Activated CD8-positive, alpha-beta memory T cell treated with anti-CD3 and anti-CD28 coated beads, Interleukin-2, amount 10 ng/mL, durations not matched to agents 7 days and 5 days (primary cell): ENCODE results near the gene TENT4B. TPM values are rescaled to one million over a fixed set of nuclear protein-coding genes. Genes with fewer than 3 reads are reported as not detected.

Source experiments
- ATAC-seq: fragments of 150-1000 bp; cut with Tn5 transposase; one replicate; pipeline ENCODE4 v1.10.0; 2021; ENCODE audit warnings: moderate library complexity
- CTCF ChIA-PET: fragments of 350-600 bp; sonication (Branson Sonifier 250); formaldehyde crosslinking; loops from one replicate; lab custom pipeline; 2021; ENCODE audit warnings: antibody characterized with exemption; lab: Charles Lee
- DNase-seq: peaks from one replicate; pipeline ENCODE4 v3.0.0-alpha.2; 2020
- H3K27ac Mint-ChIP-seq: one replicate; pipeline ENCODE4 v1.8.0; 2021; ENCODE audit warnings: mild to moderate bottlenecking, mixed read lengths
- H3K27me3 Mint-ChIP-seq: one replicate; pipeline ENCODE4 v1.8.0; 2021; ENCODE audit warnings: mixed read lengths
- H3K36me3 Mint-ChIP-seq: one replicate; pipeline ENCODE4 v1.8.0; 2021; ENCODE audit warnings: mild to moderate bottlenecking, mixed read lengths
- H3K4me1 Mint-ChIP-seq: one replicate; pipeline ENCODE4 v1.8.0; 2021; ENCODE audit warnings: mixed read lengths
- H3K4me3 Mint-ChIP-seq: one replicate; pipeline ENCODE4 v1.8.0; 2021; ENCODE audit warnings: mild to moderate bottlenecking, moderate library complexity, mixed read lengths
- H3K9me3 Mint-ChIP-seq: one replicate; pipeline ENCODE4 v1.8.0; 2022; ENCODE audit warnings: low read depth, mixed read lengths
- total RNA-seq, 2 experiments: library from RNA; stranded (reverse); gene quantifications; one replicate each; pipeline ENCODE4 v1.2.3, GENCODE V29; 2021

Gene TENT4B
- total RNA-seq, 2 experiments from 2014 or later = 18.5 to 19.7 TPM

- H3K4me1 Mint-ChIP-seq = peaks cover 94% of the 10 kb centered on the region
- H3K27me3 Mint-ChIP-seq = no peaks in the 10 kb centered on the region
- H3K36me3 Mint-ChIP-seq = peaks cover 35% of the 10 kb centered on the region
- CTCF ChIA-PET = interaction anchor here (0.7 to 3.6 kb wide), 18 partner anchors 7 to 472 kb away, joined by 3 to 27 read pairs (median 5); partner anchors contain the start of genes ADCY7, CNEP1R1 and HEATR3
- no peaks in the 10 kb centered on the region for H3K9me3 Mint-ChIP-seq
- DNase-seq (peak; percentile 80), ATAC-seq (peak; percentile 65)
- peak overlapping the region; percentile 82 for H3K4me3 Mint-ChIP-seq
- H3K27ac Mint-ChIP-seq = peak overlapping the region; percentile 98
Measured at GRCh38 chr16:50274326-50275097, 121.4 kb downstream of the TENT4B start.

GRCh38 chr16:50275098-50275415 lies 122.0 kb downstream of the TENT4B start:
- DNase-seq (no peak), ATAC-seq (no peak)
- Mint-ChIP-seq H3K27me3 (no peaks in the 10 kb centered on the region), H3K9me3 (no peaks in the 10 kb centered on the region), H3K4me3 (peak overlapping the region; percentile 82), H3K27ac (peak overlapping the region; percentile 98), H3K36me3 (peaks cover 40% of the 10 kb centered on the region), H3K4me1 (peaks cover 94% of the 10 kb centered on the region)
- CTCF ChIA-PET = interaction anchor here (0.8 to 3.6 kb wide), 15 partner anchors 9 to 472 kb away, joined by 3 to 27 read pairs (median 5); partner anchors contain the start of genes ADCY7, CNEP1R1 and HEATR3

- CTCF ChIA-PET = interaction anchor here (0.8 to 3.6 kb wide), 14 partner anchors 8 to 471 kb away, joined by 3 to 27 read pairs (median 6); partner anchors contain the start of genes ADCY7, CNEP1R1 and HEATR3
Measured at GRCh38 chr16:50275428-50276325, 122.6 kb downstream of the TENT4B start.

GRCh38 chr16:50276326-50276640 lies 123.2 kb downstream of the TENT4B start:
- Mint-ChIP-seq H3K36me3 (peaks cover 41% of the 10 kb centered on the region), H3K27me3 (no peaks in the 10 kb centered on the region), H3K9me3 (no peaks in the 10 kb centered on the region), H3K27ac (no peak overlapping the region), H3K4me1 (peaks cover 95% of the 10 kb centered on the region), H3K4me3 (no peak overlapping the region)
- ATAC-seq (no peak), DNase-seq (no peak)
- CTCF ChIA-PET = interaction anchor here (2.9 to 3.6 kb wide), 2 partner anchors 11 to 251 kb away, joined by 20 to 27 read pairs; partner anchors contain the start of genes ADCY7 and CNEP1R1

More at GRCh38 chr16:50275428-50276325, 122.6 kb downstream of the TENT4B start:
- no peaks in the 10 kb centered on the region for H3K27me3 Mint-ChIP-seq
- no peaks in the 10 kb centered on the region for H3K9me3 Mint-ChIP-seq
- H3K27ac Mint-ChIP-seq = peak overlapping the region; percentile 98
- peaks cover 94% of the 10 kb centered on the region for H3K4me1 Mint-ChIP-seq
- H3K36me3 Mint-ChIP-seq = peaks cover 44% of the 10 kb centered on the region
- DNase-seq (no peak), ATAC-seq (no peak)
- peak overlapping the region; percentile 82 for H3K4me3 Mint-ChIP-seq

GRCh38 chr16:50276801-50277555 lies 123.9 kb downstream of the TENT4B start:
- no peak for ATAC-seq
- peak overlapping the region; percentile 49 for H3K4me3 Mint-ChIP-seq
- DNase-seq = no peak
- peaks cover 95% of the 10 kb centered on the region for H3K4me1 Mint-ChIP-seq
- CTCF ChIA-PET = interaction anchor here (0.7 to 4.4 kb wide), 3 partner anchors 11 to 252 kb away, joined by 3 to 18 read pairs (median 7); partner anchors contain the start of genes ADCY7, CNEP1R1 and TENT4B
- peak overlapping the region; percentile 73 for H3K27ac Mint-ChIP-seq
- H3K27me3 Mint-ChIP-seq = no peaks in the 10 kb centered on the region
- no peaks in the 10 kb centered on the region for H3K9me3 Mint-ChIP-seq
- H3K36me3 Mint-ChIP-seq = peaks cover 41% of the 10 kb centered on the region

- Mint-ChIP-seq H3K9me3 (no peaks in the 10 kb centered on the region), H3K4me3 (peak overlapping the region; percentile 25), H3K27ac (peak overlapping the region; percentile 73), H3K27me3 (no peaks in the 10 kb centered on the region), H3K36me3 (peaks cover 40% of the 10 kb centered on the region), H3K4me1 (peaks cover 95% of the 10 kb centered on the region)
- ATAC-seq = no peak
- CTCF ChIA-PET = interaction anchor here (0.8 to 4.4 kb wide), 9 partner anchors 10 to 528 kb away, joined by 3 to 18 read pairs (median 5); partner anchors contain the start of genes ADCY7 and CNEP1R1
- DNase-seq = no peak
Measured at GRCh38 chr16:50278251-50278650, 125.1 kb downstream of the TENT4B start.

GRCh38 chr16:50279504-50279865 lies 126.4 kb downstream of the TENT4B start:
- Mint-ChIP-seq H3K4me3 (no peak overlapping the region), H3K27me3 (no peaks in the 10 kb centered on the region), H3K27ac (no peak overlapping the region), H3K4me1 (peaks cover 98% of the 10 kb centered on the region), H3K36me3 (peaks cover 42% of the 10 kb centered on the region), H3K9me3 (no peaks in the 10 kb centered on the region)
- ATAC-seq (no peak), DNase-seq (no peak)
- CTCF ChIA-PET = interaction anchor here (0.7 to 4.4 kb wide), 8 partner anchors 13 to 527 kb away, joined by 3 to 18 read pairs (median 3); partner anchors contain the start of gene ADCY7

GRCh38 chr16:50280932-50281331 lies 127.8 kb downstream of the TENT4B start:
- no peaks in the 10 kb centered on the region for H3K9me3 Mint-ChIP-seq
- no peaks in the 10 kb centered on the region for H3K27me3 Mint-ChIP-seq
- H3K4me3 Mint-ChIP-seq = no peak overlapping the region
- H3K36me3 Mint-ChIP-seq = peaks cover 51% of the 10 kb centered on the region
- DNase-seq = no peak
- no peak overlapping the region for H3K27ac Mint-ChIP-seq
- CTCF ChIA-PET = interaction anchor here (1.2 to 4.4 kb wide), 5 partner anchors 8 to 70 kb away, joined by 4 to 18 read pairs (median 11); partner anchors contain the start of gene ADCY7
- peaks cover 92% of the 10 kb centered on the region for H3K4me1 Mint-ChIP-seq
- ATAC-seq = no peak

Other genes starting within 250 kb of the TENT4B start
- 10 to 100 TPM; 27.7 to 28.4 TPM for gene CNEP1R1, start 128.1 kb upstream of the TENT4B start, total RNA-seq
- gene HEATR3, start 87.3 kb upstream of the TENT4B start, total RNA-seq = 10 to 100 TPM; 24.3 to 26.1 TPM
- gene ADCY7, start 113.2 kb downstream of the TENT4B start, total RNA-seq = 100 to 1,000 TPM; 131 to 232 TPM
- 100 to 1,000 TPM in 1 of 2 experiments, 10 to 100 TPM in 1; 85.0 to 102 TPM for gene BRD7, start 215.7 kb downstream of the TENT4B start, total RNA-seq